Measurements from ENCODE around the gene ASTN2.

DNA sequence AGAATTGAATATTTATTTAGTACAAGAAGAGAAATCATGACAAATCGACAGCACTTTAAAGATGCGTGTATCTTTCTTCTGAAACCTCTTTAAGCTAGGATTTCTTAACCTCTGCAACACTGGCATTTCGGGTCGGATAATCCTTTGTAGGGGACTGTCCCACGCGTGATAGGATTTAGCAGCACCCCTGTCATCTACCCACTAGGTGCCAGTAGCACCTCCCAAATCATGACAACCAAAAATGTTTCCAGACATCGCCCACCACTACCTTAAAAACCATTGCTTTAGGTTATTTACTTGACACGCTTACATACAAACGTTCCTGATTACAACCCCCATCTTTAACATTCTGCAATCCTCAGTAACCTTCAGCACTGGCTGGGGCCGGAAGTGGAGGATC, 504.7 kb downstream of the ASTN2 start:
- TF ChIP-seq EP300 (IDR thresholded peaks at IDR 0.05; ENCODE audit: low read depth) (no peak), POLR2AphosphoS5 (IDR thresholded peaks at IDR 0.05) (no peak)
- TF ChIP-seq, protein P1, sequence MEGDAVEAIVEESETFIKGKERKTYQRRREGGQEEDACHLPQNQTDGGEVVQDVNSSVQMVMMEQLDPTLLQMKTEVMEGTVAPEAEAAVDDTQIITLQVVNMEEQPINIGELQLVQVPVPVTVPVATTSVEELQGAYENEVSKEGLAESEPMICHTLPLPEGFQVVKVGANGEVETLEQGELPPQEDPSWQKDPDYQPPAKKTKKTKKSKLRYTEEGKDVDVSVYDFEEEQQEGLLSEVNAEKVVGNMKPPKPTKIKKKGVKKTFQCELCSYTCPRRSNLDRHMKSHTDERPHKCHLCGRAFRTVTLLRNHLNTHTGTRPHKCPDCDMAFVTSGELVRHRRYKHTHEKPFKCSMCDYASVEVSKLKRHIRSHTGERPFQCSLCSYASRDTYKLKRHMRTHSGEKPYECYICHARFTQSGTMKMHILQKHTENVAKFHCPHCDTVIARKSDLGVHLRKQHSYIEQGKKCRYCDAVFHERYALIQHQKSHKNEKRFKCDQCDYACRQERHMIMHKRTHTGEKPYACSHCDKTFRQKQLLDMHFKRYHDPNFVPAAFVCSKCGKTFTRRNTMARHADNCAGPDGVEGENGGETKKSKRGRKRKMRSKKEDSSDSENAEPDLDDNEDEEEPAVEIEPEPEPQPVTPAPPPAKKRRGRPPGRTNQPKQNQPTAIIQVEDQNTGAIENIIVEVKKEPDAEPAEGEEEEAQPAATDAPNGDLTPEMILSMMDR (IDR thresholded peaks at IDR 0.05) = no peak

Data from transverse colon (tissue), 4 donors.